ENCODE results near the gene HIF1AN.
"Not testable (repeated sequence)": the region's sequence is repeated elsewhere in the genome, so short reads cannot be mapped to it uniquely, and the experiment has no call there.

HIF1AN gene

DNA sequence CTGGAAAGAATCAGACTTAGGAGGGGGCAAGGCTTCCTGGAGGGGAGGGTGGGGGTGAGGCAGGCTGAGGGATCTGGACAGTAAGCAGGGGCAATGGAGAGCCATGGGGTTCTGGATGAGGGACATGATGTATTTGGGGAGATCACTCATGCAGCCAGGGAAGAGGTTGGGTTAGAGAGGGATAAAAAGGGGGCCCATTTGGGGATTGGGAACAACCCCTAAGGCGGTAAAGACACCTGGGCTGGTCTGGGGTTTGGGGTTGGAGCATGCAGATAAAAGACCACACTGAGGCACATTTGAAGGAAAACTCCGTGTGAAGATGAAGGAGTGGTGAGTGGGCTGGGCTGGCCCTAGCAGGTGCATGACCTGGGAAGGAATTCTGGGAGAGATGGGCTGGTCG, 30.8 kb downstream of the HIF1AN start:
- DNase-seq (ENCODE audit: low spot score) = no peak

- no peak for DNase-seq (ENCODE audit: low spot score)
Measured at GRCh38 chr10:100567249-100567648, 31.5 kb downstream of the HIF1AN start.

GRCh38 chr10:100567826-100568225, 32.1 kb downstream of the HIF1AN start:
- DNase-seq (ENCODE audit: low spot score) = no peak

DNA sequence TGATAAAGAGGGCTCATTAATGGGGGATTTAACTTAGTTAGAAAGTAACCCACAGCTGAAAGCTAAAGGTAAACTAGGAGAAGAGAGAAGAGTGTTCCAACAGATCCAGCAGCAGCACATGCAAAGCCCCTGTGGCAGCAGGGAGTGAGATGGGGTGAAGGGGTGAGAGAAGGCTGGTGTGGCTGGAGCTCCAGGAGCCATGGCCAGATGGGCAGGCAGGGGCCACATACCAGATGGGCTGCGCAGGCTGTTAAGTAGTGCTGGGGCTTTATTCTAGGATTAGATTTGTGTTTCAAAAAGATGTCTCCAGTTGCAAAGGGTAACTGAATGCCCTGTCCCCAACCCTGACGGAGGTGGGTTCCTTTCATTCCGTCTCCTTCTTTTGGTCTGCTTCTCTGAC, 33.2 kb downstream of the HIF1AN start:
- DNase-seq (ENCODE audit: low spot score) = no peak

DNA sequence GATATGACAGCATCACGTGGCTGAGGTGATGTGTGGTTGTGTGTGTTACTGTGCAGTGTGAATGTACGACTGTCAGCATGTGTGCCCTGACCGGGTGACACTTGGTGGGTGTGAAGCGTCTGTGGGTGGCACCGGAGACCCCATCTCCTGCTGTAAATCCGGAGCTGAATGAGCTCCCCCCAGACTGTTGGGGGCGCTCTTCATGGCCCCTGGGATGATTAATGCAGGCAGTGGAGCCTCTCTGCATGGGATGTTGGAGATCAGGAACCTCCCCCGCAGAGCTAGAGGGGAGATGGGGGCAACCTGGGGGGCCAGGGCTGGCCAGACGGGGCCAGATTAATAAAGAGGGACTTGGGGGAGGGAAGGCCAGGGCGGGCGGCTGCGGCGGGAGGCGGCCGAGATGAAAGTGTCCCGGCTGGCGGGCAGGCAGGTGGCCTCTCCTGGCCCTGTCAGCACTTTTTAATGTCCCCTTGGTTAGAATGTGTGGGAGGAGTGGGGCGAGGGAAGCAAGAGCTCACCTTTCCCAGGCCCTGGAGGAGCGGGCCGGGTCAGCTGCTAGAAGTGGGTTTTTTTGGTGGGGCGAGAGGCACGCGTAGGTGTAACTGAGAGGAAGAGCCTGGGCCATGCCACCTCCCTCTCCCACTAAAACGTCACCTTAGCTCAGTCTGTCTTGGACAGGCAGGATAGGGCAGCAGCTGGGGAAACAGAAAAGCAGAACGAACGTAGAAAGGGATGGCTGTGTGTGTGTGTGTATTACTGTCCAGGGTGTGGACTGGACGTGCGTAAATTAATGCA, 34.1 kb downstream of the HIF1AN start:
- DNase-seq (ENCODE audit: low spot score) = no peak

GRCh38 chr10:100570506-100570905, 34.8 kb downstream of the HIF1AN start:
- no peak for DNase-seq (ENCODE audit: low spot score)

- DNase-seq (ENCODE audit: low spot score) = no peak
Measured at GRCh38 chr10:100571084-100571856, 35.5 kb downstream of the HIF1AN start.

- not testable (repeated sequence) for DNase-seq (ENCODE audit: low spot score)
Measured at GRCh38 chr10:100575146-100575545, 39.4 kb downstream of the HIF1AN start.

DNA sequence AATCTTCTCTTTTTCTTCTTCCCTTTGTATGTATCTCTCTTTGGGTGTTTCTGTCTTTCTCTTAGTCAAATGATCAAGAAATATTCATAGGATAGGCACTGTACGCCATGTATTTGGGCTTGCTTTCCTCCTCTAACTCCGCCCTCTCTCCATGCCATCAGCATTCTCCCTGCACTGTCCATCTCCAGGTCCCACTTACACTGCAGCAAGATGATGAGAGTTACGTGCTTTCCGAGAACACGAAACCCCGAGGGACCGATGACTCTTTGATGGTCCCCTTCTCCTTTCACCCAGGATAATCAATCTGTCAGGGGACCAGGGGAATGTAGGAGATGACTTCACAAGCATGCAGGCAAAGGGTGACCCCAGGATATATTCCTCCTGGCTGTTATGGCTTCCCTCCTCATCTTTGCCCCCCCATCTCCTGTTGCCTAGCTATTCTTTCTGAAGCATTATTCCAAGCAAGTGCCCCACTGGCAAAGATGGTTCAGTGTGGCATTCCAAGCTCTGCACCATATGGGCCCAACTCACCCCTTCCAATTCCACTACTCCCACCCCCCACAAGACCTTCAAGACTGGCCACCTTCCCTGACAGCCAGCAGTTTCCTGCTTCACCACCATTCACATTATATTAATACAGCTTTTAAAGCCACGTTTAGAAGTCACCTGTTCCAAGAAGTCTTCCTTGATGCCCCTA, 40.0 kb downstream of the HIF1AN start:
- DNase-seq (ENCODE audit: low spot score) = no peak

- DNase-seq (ENCODE audit: low spot score) = no peak
Measured at GRCh38 chr10:100576282-100576635, 40.5 kb downstream of the HIF1AN start.

- no peak for DNase-seq (ENCODE audit: low spot score)
Measured at GRCh38 chr10:100579261-100580090, 43.7 kb downstream of the HIF1AN start.

- DNase-seq (ENCODE audit: low spot score) = no peak
Measured at GRCh38 chr10:100586959-100587358, 51.2 kb downstream of the HIF1AN start.

DNA sequence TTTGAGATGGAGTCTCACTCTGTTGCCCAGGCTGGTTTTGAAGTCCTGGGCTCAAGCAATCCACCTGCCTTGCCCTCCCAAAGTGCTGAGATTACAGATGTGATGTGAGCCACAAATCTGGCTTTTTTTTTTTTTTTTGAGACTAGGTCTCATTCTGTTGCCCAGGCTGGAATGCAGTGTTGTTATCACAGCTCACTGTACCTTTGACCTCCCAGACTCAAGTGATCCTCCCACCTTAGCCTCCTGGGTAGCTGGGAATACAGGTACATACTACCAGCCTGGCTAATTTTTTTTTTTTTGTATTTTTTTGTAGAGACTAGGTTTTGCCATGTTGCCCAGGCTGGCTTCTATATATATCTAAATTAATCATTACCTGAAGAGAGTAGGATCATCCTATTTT, 62.4 kb downstream of the HIF1AN start:
- no peak for DNase-seq (ENCODE audit: low spot score)

DNA sequence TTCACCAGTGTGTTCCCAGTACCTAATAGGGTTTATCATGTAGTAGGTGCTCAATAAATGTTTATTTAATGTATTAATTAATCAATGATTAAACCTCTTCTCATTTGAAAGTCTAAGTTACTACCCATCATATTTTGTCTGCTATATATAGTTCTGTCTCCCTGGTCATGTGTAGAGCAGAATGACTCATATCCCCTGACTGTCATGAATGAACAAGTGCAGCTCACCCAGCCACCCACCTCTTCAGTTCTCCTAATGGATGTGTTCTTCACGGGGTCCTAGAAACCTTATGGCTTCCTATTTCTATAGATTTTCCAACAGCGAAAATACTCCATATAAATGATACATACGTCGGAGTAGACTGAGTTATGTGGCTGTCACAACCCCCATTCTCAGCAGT, 64.5 kb downstream of the HIF1AN start:
- no peak for DNase-seq (ENCODE audit: low spot score)

- DNase-seq (ENCODE audit: low spot score) = no peak
Measured at GRCh38 chr10:100607439-100607838, 71.7 kb downstream of the HIF1AN start.

All from SK-N-DZ (cell line).